Right atrium auricular region (tissue), 2 donors: ENCODE data around the gene BCORL1. TPM values are rescaled to one million over a fixed set of nuclear protein-coding genes. Genes with fewer than 3 reads are reported as not detected.
A peak's percentile ranks its signal among the peaks of the same experiment; 100 is the strongest.

Experiments used
- DNase-seq: peaks from one replicate; pipeline ENCODE4 v3.0.0-alpha.2; 2019; ENCODE audit warnings: low spot score
- H3K27ac ChIP-seq, 2 donors: fragments of 200-600 bp; sonication (generic); 1 replicate in 1 of 2; 2 replicates in 1 of 2; pipeline ENCODE4 v1.5.1; 2016 to 2019
- H3K27me3 ChIP-seq, 2 donors: fragments of 200-600 bp; sonication (generic); one replicate each; pipeline versions ENCODE4 v1.5.1 to v1.6.0; 2017 to 2019
- H3K36me3 ChIP-seq: fragments of 200-600 bp; sonication (generic); one replicate; pipeline ENCODE4 v1.5.1; 2016
- H3K4me1 ChIP-seq, 2 donors: fragments of 200-600 bp; sonication (generic); one replicate each; pipeline versions ENCODE4 v1.5.1 to v1.6.0; 2017 to 2019
- H3K4me3 ChIP-seq, 2 donors: fragments of 200-600 bp; sonication (generic); 1 replicate in 1 of 2; 2 replicates in 1 of 2; pipeline ENCODE4 v1.5.1; 2017 to 2019; ENCODE audit warnings: mild to moderate bottlenecking in 1 of 2, moderate library complexity in 1 of 2
- H3K9me3 ChIP-seq, 2 donors: fragments of 200-600 bp; sonication (generic); one replicate each; pipeline ENCODE4 v1.5.1; 2019
- CTCF ChIP-seq, 2 donors: fragments of 200-600 bp; sonication (generic); IDR thresholded peaks; one replicate each; pipeline ENCODE4 v1.5.1; 2019; ENCODE audit warnings: antibody characterized with exemption in 2 of 2
- total RNA-seq, 2 donors: library from RNA; depleted of rRNA; stranded (reverse); fragments of >200 nt; gene quantifications; one replicate each; pipeline ENCODE4 v1.1.0, GENCODE V29; 2016

Gene BCORL1
- total RNA-seq, 2 donors from 2014 or later, result 3.1 to 7.5 TPM

GRCh38 chrX:129957241-129958082 is 25.0 kb upstream of the BCORL1 start:
- H3K4me3 ChIP-seq, result peak overlapping the region; percentile 37 to 51
- H3K4me1 ChIP-seq, result peaks cover 0 to 11% of the 10 kb centered on the region in 2 donors
- H3K27me3 ChIP-seq, result no peaks in the 10 kb centered on the region
- TF ChIP-seq CTCF (IDR thresholded peaks at IDR 0.05), result no peak
- H3K9me3 ChIP-seq, result no peaks in the 10 kb centered on the region
- H3K36me3 ChIP-seq, result no peaks in the 10 kb centered on the region
- H3K27ac ChIP-seq, result peak overlapping the region; percentile 33 to 53
- peak; percentile 63 for DNase-seq

- Histone ChIP-seq H3K27ac (no peak overlapping the region), H3K4me1 (peaks cover 0 to 9% of the 10 kb centered on the region in 2 donors), H3K4me3 (no peak overlapping the region), H3K27me3 (no peaks in the 10 kb centered on the region), H3K36me3 (no peaks in the 10 kb centered on the region), H3K9me3 (no peaks in the 10 kb centered on the region)
- DNase-seq, result no peak
- TF ChIP-seq CTCF (IDR thresholded peaks at IDR 0.05), result no peak
Observed at GRCh38 chrX:129958083-129958465, 24.4 kb upstream of the BCORL1 start.

GRCh38 chrX:129958814-129959492 is 23.5 kb upstream of the BCORL1 start:
- H3K36me3 ChIP-seq, result no peaks in the 10 kb centered on the region
- no peaks in the 10 kb centered on the region for H3K27me3 ChIP-seq
- no peak overlapping the region for H3K4me3 ChIP-seq
- H3K27ac ChIP-seq, result no peak overlapping the region
- H3K9me3 ChIP-seq, result no peaks in the 10 kb centered on the region
- peaks cover 0 to 6% of the 10 kb centered on the region in 2 donors for H3K4me1 ChIP-seq
- TF ChIP-seq CTCF (IDR thresholded peaks at IDR 0.05), result no peak
- DNase-seq, result no peak

DNA sequence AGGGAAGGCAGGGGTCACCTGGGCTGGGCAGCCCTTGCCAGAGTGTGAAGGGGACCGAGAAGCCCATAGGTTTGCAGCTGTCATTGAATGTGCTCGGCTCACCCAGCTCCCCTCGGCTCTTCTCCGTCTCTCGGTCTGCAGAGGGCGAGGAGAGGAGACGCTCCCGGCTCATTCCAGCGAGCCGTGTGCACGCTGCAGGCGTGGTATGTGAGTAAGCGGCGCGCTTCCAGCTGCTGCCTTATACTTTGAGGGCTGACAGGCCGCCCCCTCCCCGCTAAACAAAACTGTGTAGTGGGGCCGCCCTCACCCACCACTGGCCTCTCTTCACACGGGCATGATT is 23.0 kb upstream of the BCORL1 start:
- no peaks in the 10 kb centered on the region for H3K9me3 ChIP-seq
- H3K4me3 ChIP-seq, result no peak overlapping the region
- H3K27me3 ChIP-seq, result no peaks in the 10 kb centered on the region
- no peaks in the 10 kb centered on the region for H3K36me3 ChIP-seq
- TF ChIP-seq CTCF (IDR thresholded peaks at IDR 0.05), result no peak
- H3K27ac ChIP-seq, result no peak overlapping the region
- no peak for DNase-seq
- peaks cover 0 to 6% of the 10 kb centered on the region in 2 donors for H3K4me1 ChIP-seq

DNA sequence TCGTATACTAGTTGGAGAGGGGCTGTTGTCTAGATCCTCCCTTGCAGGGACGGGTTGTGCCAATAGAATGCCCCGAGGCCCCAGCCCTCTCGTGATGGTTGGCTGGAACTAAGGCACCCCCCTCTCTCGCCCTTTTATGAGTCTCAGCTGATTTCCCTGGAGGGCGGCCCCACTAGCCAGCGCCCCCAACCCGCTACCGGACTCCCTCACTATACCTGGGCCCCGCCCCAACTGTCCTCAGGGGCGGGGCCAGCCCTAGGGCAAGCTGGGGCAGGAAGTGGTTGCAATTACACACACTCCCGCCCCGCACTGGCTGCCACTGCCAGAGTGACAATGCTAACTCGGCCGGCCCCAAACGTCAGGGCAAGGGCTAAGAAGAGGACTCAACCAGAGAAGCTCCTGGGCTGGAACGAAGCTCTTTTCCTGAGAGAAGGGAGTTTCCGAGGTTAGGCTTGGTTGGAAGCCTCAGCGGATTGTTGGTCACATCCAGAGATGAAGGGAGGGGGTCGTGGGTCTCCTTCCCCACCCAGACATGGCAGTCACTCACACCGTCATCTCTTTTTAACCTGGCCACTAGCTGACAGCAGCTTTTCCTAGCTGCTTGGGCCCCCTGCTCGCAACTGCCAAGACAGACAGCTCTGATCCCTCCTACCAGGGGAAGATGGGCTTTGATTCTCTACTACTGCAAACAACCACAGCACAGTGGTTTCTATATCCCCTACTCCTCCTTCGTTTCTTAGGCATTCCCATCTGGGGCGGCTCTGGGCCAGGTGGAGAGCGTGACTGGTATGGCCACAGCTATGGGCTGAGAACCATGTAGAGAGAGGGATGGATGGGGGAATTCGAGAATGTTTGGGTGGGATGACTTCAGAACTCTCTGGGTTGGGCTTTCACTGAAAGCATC is 21.0 kb upstream of the BCORL1 start:
- Histone ChIP-seq H3K4me3 (peak overlapping the region; percentile 17 to 29), H3K4me1 (peaks cover 0 to 6% of the 10 kb centered on the region in 2 donors), H3K9me3 (no peaks in the 10 kb centered on the region), H3K27me3 (no peaks in the 10 kb centered on the region), H3K36me3 (no peaks in the 10 kb centered on the region), H3K27ac (peak overlapping the region; percentile 31 to 56)
- DNase-seq, result no peak
- no peak for TF ChIP-seq CTCF (IDR thresholded peaks at IDR 0.05)
